Tibial artery (tissue), 4 donors: ENCODE measurements around the gene EMP2.

Experiments used
- DNase-seq, 2 donors: peaks; one replicate each; pipeline ENCODE4 v3.0.0-alpha.2; 2019
- H3K27ac ChIP-seq, 2 donors: fragments of 200-600 bp; sonication (generic) in 1 of 2; 1 replicate in 1 of 2; 2 replicates in 1 of 2; pipeline ENCODE4 v1.5.1; 2018 to 2019; ENCODE audit warnings: mild to moderate bottlenecking in 1 of 2
- H3K27me3 ChIP-seq, 2 donors: fragments of 200-600 bp; sonication (generic) in 1 of 2; one replicate each; pipeline versions ENCODE4 v1.5.1 to v1.6.0; 2016 to 2019
- H3K36me3 ChIP-seq, 3 donors: fragments of 200-600 bp; sonication (generic) in 2 of 3; one replicate each; pipeline ENCODE4 v1.5.1; 2016 to 2019; ENCODE audit warnings: mild to moderate bottlenecking in 2 of 3
- H3K4me1 ChIP-seq, 4 donors: fragments of 200-600 bp; sonication (generic) in 2 of 4; 1 replicate in 3 of 4; 2 replicates in 1 of 4; pipeline ENCODE4 v1.5.1; 2016 to 2019
- H3K4me3 ChIP-seq, 2 donors: fragments of 200-600 bp; sonication (generic) in 1 of 2; 1 replicate in 1 of 2; 2 replicates in 1 of 2; pipeline ENCODE4 v1.5.1; 2018 to 2019; ENCODE audit warnings: mild to moderate bottlenecking in 2 of 2
- H3K9me3 ChIP-seq, 3 donors: fragments of 200-600 bp; sonication (generic) in 1 of 3; one replicate each; pipeline ENCODE4 v1.5.1; 2016 to 2019
- CTCF ChIP-seq, 2 experiments: fragments of 200-600 bp in 1 of 2; fragments of 450-650 bp in 1 of 2; IDR thresholded peaks; one replicate each; pipeline ENCODE4 v1.5.1; 2017 to 2019; ENCODE audit warnings: antibody characterized with exemption in 2 of 2, mild to moderate bottlenecking in 1 of 2, moderate library complexity in 1 of 2
- intact Hi-C: fragments of 100-400 bp; cut with DNase I; formaldehyde crosslinking; loops from one replicate; pipeline ENCODE4 v1.15.0; 2023; ENCODE audit warnings: low total_unique reads

Gene EMP2

GRCh38 chr16:10607157-10607556 is 26.8 kb upstream of the EMP2 start:
- Histone ChIP-seq H3K27me3 (no peaks in the 10 kb centered on the region), H3K36me3 (no peaks in the 10 kb centered on the region), H3K9me3 (no peaks in the 10 kb centered on the region), H3K4me3 (no peak overlapping the region), H3K4me1 (no peaks in the 10 kb centered on the region), H3K27ac (no peak overlapping the region)
- no peak for DNase-seq
- intact Hi-C loops, result no loop called here
- TF ChIP-seq CTCF (IDR thresholded peaks at IDR 0.05), result no peak

GRCh38 chr16:10606607-10607006 is 26.2 kb upstream of the EMP2 start:
- H3K27me3 ChIP-seq, result no peaks in the 10 kb centered on the region
- no peaks in the 10 kb centered on the region for H3K9me3 ChIP-seq
- no peak for TF ChIP-seq CTCF (IDR thresholded peaks at IDR 0.05)
- H3K36me3 ChIP-seq, result no peaks in the 10 kb centered on the region
- H3K27ac ChIP-seq, result no peak overlapping the region
- H3K4me3 ChIP-seq, result no peak overlapping the region
- intact Hi-C loops, result no loop called here
- no peak for DNase-seq
- H3K4me1 ChIP-seq, result peaks cover 0 to 2% (median 0%) of the 10 kb centered on the region in 4 donors

- H3K27ac ChIP-seq, result no peak overlapping the region
- DNase-seq, result no peak
- no peak overlapping the region for H3K4me3 ChIP-seq
- TF ChIP-seq CTCF (IDR thresholded peaks at IDR 0.05), result no peak
- intact Hi-C loops, result no loop called here
- no peaks in the 10 kb centered on the region for H3K36me3 ChIP-seq
- no peaks in the 10 kb centered on the region for H3K27me3 ChIP-seq
- H3K4me1 ChIP-seq, result peaks cover 0 to 8% (median 0%) of the 10 kb centered on the region in 4 donors
- H3K9me3 ChIP-seq, result no peaks in the 10 kb centered on the region
These were observed 25.2 kb upstream of the EMP2 start for GRCh38 chr16:10605636-10606035.

- no peaks in the 10 kb centered on the region for H3K9me3 ChIP-seq
- no peak for TF ChIP-seq CTCF (IDR thresholded peaks at IDR 0.05)
- no peaks in the 10 kb centered on the region for H3K36me3 ChIP-seq
- H3K4me3 ChIP-seq, result no peak overlapping the region
- DNase-seq, result no peak
- intact Hi-C loops, result loop anchor here (5.0 kb wide), 1 partner anchor 131 kb away; no protein-coding TSS in a partner anchor
- no peak overlapping the region for H3K27ac ChIP-seq
- peaks cover 0 to 8% (median 0%) of the 10 kb centered on the region in 4 donors for H3K4me1 ChIP-seq
- H3K27me3 ChIP-seq, result peaks cover 0 to 20% of the 10 kb centered on the region in 2 donors
These were observed 21.3 kb upstream of the EMP2 start for GRCh38 chr16:10601444-10602408.

- no peaks in the 10 kb centered on the region for H3K9me3 ChIP-seq
- H3K4me3 ChIP-seq, result no peak overlapping the region
- TF ChIP-seq CTCF (IDR thresholded peaks at IDR 0.05), result no peak
- DNase-seq, result no peak
- intact Hi-C loops, result loop anchor here (5.0 kb wide), 1 partner anchor 131 kb away; no protein-coding TSS in a partner anchor
- peaks cover 0 to 8% (median 0%) of the 10 kb centered on the region in 4 donors for H3K4me1 ChIP-seq
- no peak overlapping the region for H3K27ac ChIP-seq
- peaks cover 0 to 25% of the 10 kb centered on the region in 2 donors for H3K27me3 ChIP-seq
- H3K36me3 ChIP-seq, result no peaks in the 10 kb centered on the region
These were observed 20.5 kb upstream of the EMP2 start for GRCh38 chr16:10600782-10601443.
